K562 (cell line): ENCODE measurements around the gene LETM1. TPM values are rescaled to one million over a fixed set of nuclear protein-coding genes. Genes with fewer than 3 reads are reported as not detected.
"Not testable (repeated sequence)": the region's sequence is repeated elsewhere in the genome, so short reads cannot be mapped to it uniquely, and the experiment has no call there.

Experiments
- ATAC-seq: fragments of 200-7000 bp; cut with Tn5 transposase; 3 replicates; pipeline ENCODE4 v1.9.1; 2020; ENCODE audit warnings: moderate library complexity
- BruUV-seq: library from RNA; stranded (reverse); fragments of 400-500 nt; replicated peaks from 2 replicates; lab custom pipeline; 2021; lab: Mats Ljungman, UMichigan
- CTCF ChIA-PET: fragments of 300-600 bp; formaldehyde crosslinking; extraction: SDS; loops from one replicate; lab custom pipeline; 2021; ENCODE audit warnings: low intra/inter-chr PET ratio; lab: Yijun Ruan, JAX
- POLR2A ChIA-PET: fragments of 300-600, 350-650 bp; sonication (Branson Sonifier 250); formaldehyde crosslinking; extraction: SDS; loops from one replicate; lab custom pipeline; 2021; ENCODE audit warnings: antibody characterized with exemption, inconsistent platforms; lab: Yijun Ruan, JAX
- DNase-seq, 4 experiments: peaks; one replicate each; pipeline versions ENCODE4 v3.0.0 to v3.0.0-alpha.2; 2011 to 2018; ENCODE audit warnings: low spot score in 3 of 4, mixed read lengths in 3 of 4; ENCODE audit errors: extremely low read depth in 1 of 4
- FAIRE-seq: peaks from 2 replicates; lab custom pipeline; 2011; peaks lifted over from hg19 to GRCh38; lab: Jason Lieb, UNC
- H2AFZ ChIP-seq: 2 replicates; pipeline ENCODE4 v1.6.0; 2011; ENCODE audit warnings: low read depth, low read length, control low read depth, inconsistent platforms
- H3K27ac ChIP-seq: fragments of 200-600 bp; 3 replicates; pipeline ENCODE4 v1.8.0; 2011; ENCODE audit warnings: low read depth, mild to moderate bottlenecking, control low read depth, inconsistent platforms, low read length, moderate library complexity, mixed read lengths; ENCODE audit errors: extremely low read depth
- H3K27me3 ChIP-seq, 2 experiments: fragments of 300-600 bp in 1 of 2; 2 replicates in 1 of 2; 3 replicates in 1 of 2; pipeline versions ENCODE4 v1.6.0 to v1.8.0; 2011; ENCODE audit warnings: inconsistent platforms in 2 of 2, low read length in 2 of 2, mild to moderate bottlenecking in 1 of 2, mixed read lengths in 1 of 2, moderate library complexity in 1 of 2; ENCODE audit not compliant: control insufficient read depth in 2 of 2, insufficient read depth in 2 of 2
- H3K36me3 ChIP-seq: fragments of 300-600 bp; 3 replicates; pipeline ENCODE4 v1.8.0; 2011; ENCODE audit warnings: mild to moderate bottlenecking, low read length, inconsistent platforms; ENCODE audit not compliant: control insufficient read depth, insufficient read depth
- H3K4me1 ChIP-seq, 2 experiments: fragments of 200-600 bp in 1 of 2; replicated peaks in 1 of 2; 2 replicates in 1 of 2; 3 replicates in 1 of 2; pipeline versions ENCODE4 v1.5.1 to v1.8.0; 2011; ENCODE audit warnings: inconsistent platforms in 2 of 2, low read length in 2 of 2, mild to moderate bottlenecking in 1 of 2, mixed read lengths in 1 of 2, moderate library complexity in 1 of 2; ENCODE audit not compliant: control insufficient read depth in 2 of 2, insufficient read depth in 2 of 2
- H3K4me2 ChIP-seq: 2 replicates; pipeline ENCODE4 v1.6.1; 2011; ENCODE audit warnings: low read length, control low read depth, inconsistent platforms, mixed read lengths; ENCODE audit not compliant: insufficient read depth
- H3K4me3 ChIP-seq: fragments of 200-600 bp; sonication (generic), shearing (Covaris generic); 2 replicates; pipeline ENCODE4 v1.5.1; 2016; ENCODE audit warnings: control low read depth, inconsistent platforms
- H3K79me2 ChIP-seq: fragments of 200-600 bp; 3 replicates; pipeline ENCODE4 v1.8.0; 2011; ENCODE audit warnings: low read length, inconsistent platforms; ENCODE audit not compliant: control insufficient read depth, insufficient read depth
- H3K9ac ChIP-seq, 2 experiments: 2 replicates each; pipeline versions ENCODE4 v1.6.0 to v1.6.1; 2011; ENCODE audit warnings: low read depth in 2 of 2, low read length in 2 of 2, control low read depth in 1 of 2, inconsistent platforms in 1 of 2, mild to moderate bottlenecking in 1 of 2, mixed read lengths in 1 of 2; ENCODE audit not compliant: insufficient read depth in 1 of 2
- H3K9me1 ChIP-seq: one replicate; pipeline ENCODE4 v1.6.0; 2011; ENCODE audit warnings: inconsistent platforms, mild to moderate bottlenecking, low read length, moderate library complexity; ENCODE audit not compliant: control insufficient read depth, insufficient read depth
- H3K9me3 ChIP-seq: replicated peaks from 2 replicates; pipeline ENCODE4 v1.5.1; 2011; ENCODE audit warnings: low read depth, low read length, inconsistent platforms; ENCODE audit not compliant: control insufficient read depth, insufficient read depth
- H4K20me1 ChIP-seq: replicated peaks from 2 replicates; pipeline ENCODE4 v1.6.1; 2011; ENCODE audit warnings: low read length, inconsistent platforms, mixed read lengths; ENCODE audit not compliant: control insufficient read depth, insufficient read depth
- FOXA1 ChIP-seq: fragments of 450-650 bp; IDR thresholded peaks from 2 replicates; pipeline ENCODE4 v1.6.1; 2016; ENCODE audit warnings: mild to moderate bottlenecking, borderline replicate concordance
- MCM3 ChIP-seq: fragments of 450-650 bp; IDR thresholded peaks from 2 replicates; pipeline ENCODE4 v1.6.1; 2016
- MYC ChIP-seq, 2 experiments: fragments of 250-450 bp in 1 of 2; sonication (Bioruptor Pico) in 1 of 2; IDR thresholded peaks; 2 replicates each; pipeline versions ENCODE4 v1.5.1 to v1.6.1; 2012 to 2021; ENCODE audit warnings: low read depth in 2 of 2, borderline replicate concordance in 1 of 2, improper control_type of control experiment in 1 of 2, low read length in 1 of 2, mild to moderate bottlenecking in 1 of 2, moderate library complexity in 1 of 2
- NFE2L1 ChIP-seq: fragments of 450-650 bp; IDR thresholded peaks from 2 replicates; pipeline ENCODE4 v1.6.1; 2016; ENCODE audit warnings: missing genetic modification characterization, low read depth, mild to moderate bottlenecking, missing compliant biosample characterization, moderate library complexity, borderline replicate concordance
- ZNF121 ChIP-seq: sonication (generic); formaldehyde crosslinking; conservative IDR thresholded peaks from 2 replicates; pipeline ENCODE4 v1.8.0; 2022; ENCODE audit warnings: missing genetic modification reagents
- ZNF778 ChIP-seq: fragments of 450-650 bp; formaldehyde crosslinking; IDR thresholded peaks from 2 replicates; pipeline ENCODE4 v1.4.0; 2020; ENCODE audit warnings: mild to moderate bottlenecking, moderate library complexity
- WGBS: fragments of 100-300 bp; shearing (Covaris generic); methylation state at CpG from one replicate; pipeline ENCODE4 v1.1.6; 2016; ENCODE audit warnings: low coverage, mixed read lengths; ENCODE audit not compliant: insufficient coverage; ENCODE audit errors: missing lambda C conversion rate; 5-methylcytosine and 5-hydroxymethylcytosine counted together
- in situ Hi-C: fragments of 300-500 bp; cut with MboI; formaldehyde crosslinking; loops from 4 replicates; pipeline ENCODE4 v1.15.0; 2018; ENCODE audit warnings: inconsistent platforms, mixed read lengths
- intact Hi-C: fragments of 100-400 bp; cut with micrococcal nuclease; formaldehyde crosslinking; loops from 2 replicates; pipeline ENCODE4 v1.14.2; 2022
- polyA plus RNA-seq, 8 experiments: library from polyadenylated mRNA; depleted of rRNA in 4 of 8; stranded (reverse) in 5 of 8; unstranded in 3 of 8; fragments of >200 nt; fragmentation: Nextera tagmentation in 2 of 8; fragmentation: Illumina TruSeq in 1 of 8; extraction: Ambion mirVana in 2 of 8; extraction: Trizol in 1 of 8; gene quantifications; 2 replicates each; pipeline versions ENCODE4 v1.2.1 to v1.2.3, GENCODE V29; 2011 to 2014; ENCODE audit warnings: inconsistent platforms in 1 of 8, missing spikeins in 1 of 8
- total RNA-seq, 7 experiments: library from RNA; depleted of rRNA in 6 of 7; stranded (reverse); fragments of >200 nt in 6 of 7; fragmentation: Illumina TruSeq in 2 of 7; extraction: Trizol in 2 of 7; gene quantifications; 2 replicates each; pipeline versions ENCODE4 v1.2.1 to v1.2.3, GENCODE V29; 2011 to 2021; ENCODE audit warnings: low replicate concordance in 1 of 7
- TF ChIP-seq, protein P1 (sequence below), 3 experiments: IDR thresholded peaks in 2 of 3; conservative IDR thresholded peaks in 1 of 3; 2 replicates each; pipeline ENCODE4 v1.5.1; 2011 to 2012; ENCODE audit warnings: low read length in 3 of 3, mild to moderate bottlenecking in 3 of 3, control low read depth in 2 of 3, improper control_type of control experiment in 1 of 3, inconsistent platforms in 1 of 3, low read depth in 1 of 3, mixed read lengths in 1 of 3, moderate library complexity in 1 of 3; ENCODE audit not compliant: insufficient read depth in 2 of 3
- TF ChIP-seq, protein P2 (sequence below): sonication (generic); formaldehyde crosslinking; IDR thresholded peaks from 2 replicates; pipeline ENCODE4 v1.8.0; 2022; ENCODE audit warnings: mild to moderate bottlenecking, low read depth, missing genetic modification reagents
- TF ChIP-seq, protein P3 (sequence below), 2 experiments: fragments of 450-650 bp; conservative IDR thresholded peaks; 2 replicates each; pipeline ENCODE4 v1.6.1; 2017; ENCODE audit warnings: mild to moderate bottlenecking in 2 of 2, moderate library complexity in 2 of 2

LETM1 gene
- total and polyA plus RNA-seq, 9 of the 15 experiments (the other 6 are each of a cell fraction or from before 2014, with no cell fraction given): 3.9 to 109 (median 35.0) TPM

DNA sequence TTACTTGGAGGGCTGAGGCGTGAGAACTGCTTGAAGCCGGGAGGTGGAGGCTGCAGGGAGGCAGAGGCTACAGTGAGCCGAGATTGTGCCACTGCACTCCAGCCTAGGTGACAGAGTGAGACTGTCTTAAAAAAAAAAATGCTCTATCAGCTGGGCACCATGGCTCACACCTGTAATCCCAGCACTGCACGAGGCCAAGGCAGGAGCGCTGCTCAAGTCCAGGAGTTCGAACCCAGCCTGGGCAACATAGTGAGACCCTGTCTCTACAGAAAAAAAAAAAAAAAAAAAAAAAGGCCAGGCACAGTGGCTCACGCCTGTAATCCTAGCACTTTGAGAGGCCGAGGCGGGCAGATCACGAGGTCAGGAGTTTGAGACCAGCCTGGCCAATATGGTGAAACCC lies 11.3 kb downstream of the LETM1 start:
- H3K9me3 ChIP-seq, ATAC-seq, H3K27me3 ChIP-seq, BruUV-seq, H3K27ac ChIP-seq, H3K9ac ChIP-seq, FAIRE-seq, DNase-seq, H3K4me2 ChIP-seq, H3K4me1 ChIP-seq, H2AFZ ChIP-seq, H3K9me1 ChIP-seq, intact Hi-C loops, in situ Hi-C loops, H3K4me3 ChIP-seq, CTCF ChIA-PET: not testable (repeated sequence)
- POLR2A ChIA-PET: interaction anchor here (1.2 to 2.1 kb wide), 2 partner anchors 12 to 26 kb away, joined by 3 to 4 read pairs; no protein-coding TSS in a partner anchor
- Histone ChIP-seq H4K20me1 (peaks cover 13% of the 10 kb centered on the region; the same call in 1 of the 2 replicates), H3K36me3 (peaks cover 80% of the 10 kb centered on the region), H3K79me2 (peaks cover 60% of the 10 kb centered on the region)
- 94% methylated on average over 8 of the region's 10 CpGs for WGBS
- TF ChIP-seq ZNF121 (CRISPR knock-in tag): peak; percentile 48

DNA sequence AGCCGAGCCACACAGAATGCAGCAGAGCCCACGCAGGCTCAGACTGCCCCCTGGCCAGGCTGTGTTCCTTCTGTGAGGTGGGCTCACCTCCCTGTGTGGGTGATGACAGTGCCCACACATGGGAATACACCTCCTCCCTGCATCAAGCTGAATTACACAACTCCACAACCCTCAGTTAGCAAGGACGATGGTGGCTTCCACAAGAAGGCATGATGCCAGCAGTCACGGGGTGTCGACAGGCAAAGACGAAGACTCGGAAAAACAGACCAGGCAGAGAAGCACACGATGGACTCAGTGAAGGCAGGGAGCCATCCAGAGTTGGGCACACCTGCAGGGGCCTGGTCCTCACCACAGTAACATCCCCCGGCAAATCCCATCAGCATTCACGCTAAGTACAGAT lies 12.1 kb downstream of the LETM1 start:
- Histone ChIP-seq H3K9me1 (no peaks in the 10 kb centered on the region), H2AFZ (no peak overlapping the region), H3K27ac (no peak overlapping the region), H3K4me2 (no peak overlapping the region), H3K9me3 (no peaks in the 10 kb centered on the region), H3K4me3 (no peak overlapping the region), H3K79me2 (peaks cover 58% of the 10 kb centered on the region), H3K36me3 (peaks cover 82% of the 10 kb centered on the region), H3K4me1 (peaks cover 0 to 4% of the 10 kb centered on the region in 2 experiments; a peak in 1 of 5 replicates), H4K20me1 (peaks cover 13% of the 10 kb centered on the region; the same call in 1 of the 2 replicates), H3K27me3 (no peaks in the 10 kb centered on the region), H3K9ac (0 out of 4 replicates have a peak overlapping the region, but pooled peaks of 1 of the 2 experiments have one; percentile 38)
- FAIRE-seq (no peak), ATAC-seq (no peak), DNase-seq (peak in 1 of 4 experiments; percentile 8)
- in situ Hi-C loops: no loop called here
- ChIA-PET POLR2A (no interaction called here), CTCF (no interaction called here)
- no TSS peak for BruUV-seq
- WGBS: 97% methylated on average over 10 of the region's 10 CpGs
- intact Hi-C loops: no loop called here
- no peak for TF ChIP-seq NFE2L1 (tag)
- TF ChIP-seq, protein P1, sequence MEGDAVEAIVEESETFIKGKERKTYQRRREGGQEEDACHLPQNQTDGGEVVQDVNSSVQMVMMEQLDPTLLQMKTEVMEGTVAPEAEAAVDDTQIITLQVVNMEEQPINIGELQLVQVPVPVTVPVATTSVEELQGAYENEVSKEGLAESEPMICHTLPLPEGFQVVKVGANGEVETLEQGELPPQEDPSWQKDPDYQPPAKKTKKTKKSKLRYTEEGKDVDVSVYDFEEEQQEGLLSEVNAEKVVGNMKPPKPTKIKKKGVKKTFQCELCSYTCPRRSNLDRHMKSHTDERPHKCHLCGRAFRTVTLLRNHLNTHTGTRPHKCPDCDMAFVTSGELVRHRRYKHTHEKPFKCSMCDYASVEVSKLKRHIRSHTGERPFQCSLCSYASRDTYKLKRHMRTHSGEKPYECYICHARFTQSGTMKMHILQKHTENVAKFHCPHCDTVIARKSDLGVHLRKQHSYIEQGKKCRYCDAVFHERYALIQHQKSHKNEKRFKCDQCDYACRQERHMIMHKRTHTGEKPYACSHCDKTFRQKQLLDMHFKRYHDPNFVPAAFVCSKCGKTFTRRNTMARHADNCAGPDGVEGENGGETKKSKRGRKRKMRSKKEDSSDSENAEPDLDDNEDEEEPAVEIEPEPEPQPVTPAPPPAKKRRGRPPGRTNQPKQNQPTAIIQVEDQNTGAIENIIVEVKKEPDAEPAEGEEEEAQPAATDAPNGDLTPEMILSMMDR (IDR thresholded peaks at IDR 0.05 in 2 of 3, conservative IDR thresholded peaks at IDR 0.05 in 1 of 3; ENCODE audit: insufficient read depth in 2 of 3, low read depth in 1 of 3, low read length in 3 of 3): no peak
- TF ChIP-seq FOXA1: no peak
- TF ChIP-seq, protein P2, sequence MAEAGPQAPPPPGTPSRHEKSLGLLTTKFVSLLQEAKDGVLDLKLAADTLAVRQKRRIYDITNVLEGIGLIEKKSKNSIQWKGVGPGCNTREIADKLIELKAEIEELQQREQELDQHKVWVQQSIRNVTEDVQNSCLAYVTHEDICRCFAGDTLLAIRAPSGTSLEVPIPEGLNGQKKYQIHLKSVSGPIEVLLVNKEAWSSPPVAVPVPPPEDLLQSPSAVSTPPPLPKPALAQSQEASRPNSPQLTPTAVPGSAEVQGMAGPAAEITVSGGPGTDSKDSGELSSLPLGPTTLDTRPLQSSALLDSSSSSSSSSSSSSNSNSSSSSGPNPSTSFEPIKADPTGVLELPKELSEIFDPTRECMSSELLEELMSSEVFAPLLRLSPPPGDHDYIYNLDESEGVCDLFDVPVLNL: no peak
- TF ChIP-seq MCM3: no peak
- TF ChIP-seq, protein P3, sequence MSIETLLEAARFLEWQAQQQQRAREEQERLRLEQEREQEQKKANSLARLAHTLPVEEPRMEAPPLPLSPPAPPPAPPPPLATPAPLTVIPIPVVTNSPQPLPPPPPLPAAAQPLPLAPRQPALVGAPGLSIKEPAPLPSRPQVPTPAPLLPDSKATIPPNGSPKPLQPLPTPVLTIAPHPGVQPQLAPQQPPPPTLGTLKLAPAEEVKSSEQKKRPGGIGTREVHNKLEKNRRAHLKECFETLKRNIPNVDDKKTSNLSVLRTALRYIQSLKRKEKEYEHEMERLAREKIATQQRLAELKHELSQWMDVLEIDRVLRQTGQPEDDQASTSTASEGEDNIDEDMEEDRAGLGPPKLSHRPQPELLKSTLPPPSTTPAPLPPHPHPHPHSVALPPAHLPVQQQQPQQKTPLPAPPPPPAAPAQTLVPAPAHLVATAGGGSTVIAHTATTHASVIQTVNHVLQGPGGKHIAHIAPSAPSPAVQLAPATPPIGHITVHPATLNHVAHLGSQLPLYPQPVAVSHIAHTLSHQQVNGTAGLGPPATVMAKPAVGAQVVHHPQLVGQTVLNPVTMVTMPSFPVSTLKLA (conservative IDR thresholded peaks at IDR 0.05): no peak
- no peak for TF ChIP-seq MYC (IDR thresholded peaks at IDR 0.05; ENCODE audit: low read depth, low read length)
- TF ChIP-seq MYC (CRISPR knock-in tag; IDR thresholded peaks at IDR 0.05; ENCODE audit: borderline replicate concordance, low read depth): no peak
- no peak for TF ChIP-seq ZNF778 (CRISPR knock-in tag)
